ENCODE results near the gene ELFN2. TPM values are rescaled to one million over a fixed set of nuclear protein-coding genes. Genes with fewer than 3 reads are reported as not detected.
"Not testable (repeated sequence)": the region's sequence is repeated elsewhere in the genome, so short reads cannot be mapped to it uniquely, and the experiment has no call there.

The ELFN2 gene, protein sequence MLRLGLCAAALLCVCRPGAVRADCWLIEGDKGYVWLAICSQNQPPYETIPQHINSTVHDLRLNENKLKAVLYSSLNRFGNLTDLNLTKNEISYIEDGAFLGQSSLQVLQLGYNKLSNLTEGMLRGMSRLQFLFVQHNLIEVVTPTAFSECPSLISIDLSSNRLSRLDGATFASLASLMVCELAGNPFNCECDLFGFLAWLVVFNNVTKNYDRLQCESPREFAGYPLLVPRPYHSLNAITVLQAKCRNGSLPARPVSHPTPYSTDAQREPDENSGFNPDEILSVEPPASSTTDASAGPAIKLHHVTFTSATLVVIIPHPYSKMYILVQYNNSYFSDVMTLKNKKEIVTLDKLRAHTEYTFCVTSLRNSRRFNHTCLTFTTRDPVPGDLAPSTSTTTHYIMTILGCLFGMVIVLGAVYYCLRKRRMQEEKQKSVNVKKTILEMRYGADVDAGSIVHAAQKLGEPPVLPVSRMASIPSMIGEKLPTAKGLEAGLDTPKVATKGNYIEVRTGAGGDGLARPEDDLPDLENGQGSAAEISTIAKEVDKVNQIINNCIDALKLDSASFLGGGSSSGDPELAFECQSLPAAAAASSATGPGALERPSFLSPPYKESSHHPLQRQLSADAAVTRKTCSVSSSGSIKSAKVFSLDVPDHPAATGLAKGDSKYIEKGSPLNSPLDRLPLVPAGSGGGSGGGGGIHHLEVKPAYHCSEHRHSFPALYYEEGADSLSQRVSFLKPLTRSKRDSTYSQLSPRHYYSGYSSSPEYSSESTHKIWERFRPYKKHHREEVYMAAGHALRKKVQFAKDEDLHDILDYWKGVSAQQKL
- total RNA-seq, result under 1 TPM; 0.19 to 0.25 TPM

DNA sequence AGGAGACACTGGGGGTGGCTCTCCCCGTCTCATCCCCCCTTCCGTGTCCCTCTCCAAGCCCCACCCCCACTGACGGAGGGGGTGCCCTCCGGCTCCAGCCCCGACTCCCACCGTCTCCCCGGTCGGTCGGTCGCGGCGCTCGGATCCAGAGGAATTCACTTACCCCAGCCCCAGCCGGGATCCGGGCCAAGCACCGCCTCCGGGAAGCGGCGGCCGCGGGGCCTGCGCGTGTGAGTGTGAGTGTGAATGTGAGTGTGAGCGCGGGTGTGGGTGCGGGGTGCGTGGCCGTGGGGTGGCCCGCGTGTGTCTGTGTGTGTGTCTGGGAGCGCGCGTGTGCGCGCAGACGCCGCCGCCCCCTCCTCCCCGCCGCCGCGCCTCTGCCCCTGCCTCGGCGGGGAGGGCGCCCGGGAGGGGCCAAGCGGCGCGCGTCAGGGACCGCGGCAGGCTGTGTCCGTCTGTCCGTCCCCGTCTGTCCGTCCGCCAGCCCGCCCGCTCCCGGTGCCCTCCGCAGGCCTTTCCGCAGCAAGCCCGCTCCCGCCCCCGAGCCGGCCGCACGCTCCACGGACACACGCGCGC, at the start of gene ELFN2:
Gene ELFN2 (minus strand): TSS at position 345 of the 576 bp plus-strand sequence. CDS start 51,945 bp downstream, outside the sequence.
- Mint-ChIP-seq H3K27ac (no peak within 1 kb of the TSS), H3K27me3 (peaks cover 50% of the 10 kb centered on the region), H3K4me1 (peaks cover 11% of the 10 kb centered on the region), H3K36me3 (ENCODE audit: low read depth) (no peaks in the 10 kb centered on the region), H3K4me3 (no peak within 1 kb of the TSS), H3K9me3 (ENCODE audit: low read depth) (no peaks in the 10 kb centered on the region)
- ATAC-seq (no peak), DNase-seq (no peak)
- ChIA-PET CTCF (interaction anchor here (1.2 to 1.9 kb wide), 2 partner anchors 11 to 17 kb away, joined by 3 to 8 read pairs; no protein-coding TSS in a partner anchor), POLR2A (no interaction called here)
- intact Hi-C loops (cut with DNase I, micrococcal nuclease), result loop anchor here (5.0 kb wide), 2 partner anchors 95 to 160 kb away; no protein-coding TSS in a partner anchor

DNA sequence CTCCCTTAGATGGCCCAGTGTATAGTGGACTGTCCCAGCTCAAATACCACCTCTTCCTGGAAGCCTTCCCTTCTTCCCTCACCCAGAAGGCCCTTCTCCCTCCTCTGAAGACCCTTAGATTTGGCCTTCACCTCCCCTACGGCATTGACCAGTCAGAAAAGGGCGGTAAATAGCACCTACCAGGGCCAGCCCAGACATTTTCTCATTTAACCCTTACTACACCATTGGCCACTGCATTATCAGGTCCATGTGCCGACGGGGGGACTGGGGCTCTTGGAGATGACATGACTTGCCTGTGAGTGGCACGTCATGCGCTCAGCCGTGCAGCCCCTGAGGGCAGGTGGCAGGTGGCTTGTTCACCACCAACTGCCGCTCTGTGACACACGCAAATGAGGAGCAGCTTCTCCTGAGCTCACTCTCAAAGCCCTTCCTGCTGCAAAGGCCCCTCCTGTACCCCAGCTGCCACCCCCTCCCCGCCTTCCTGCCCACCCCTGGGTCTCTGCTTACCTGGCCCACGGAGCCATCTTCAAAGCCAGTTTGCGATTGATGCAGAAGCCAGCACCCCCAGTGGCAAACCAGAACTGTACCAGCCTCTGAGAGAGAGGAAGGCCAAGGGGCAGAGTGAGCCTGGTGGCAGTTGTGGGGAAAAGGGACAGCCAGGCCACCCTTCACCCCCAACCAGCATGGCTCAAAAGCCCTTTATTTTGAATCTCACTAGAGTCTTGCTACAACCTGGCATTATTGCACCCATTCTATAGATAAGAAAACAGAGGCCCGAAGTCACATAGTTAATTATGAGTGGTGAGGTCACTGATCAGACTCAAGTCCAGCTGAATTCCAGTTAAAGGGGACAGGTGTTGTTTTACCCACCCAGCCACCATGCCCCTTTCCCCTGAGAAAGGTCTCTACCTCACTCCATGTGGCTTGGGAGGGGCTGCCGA, 49.4 kb upstream of the ELFN2 start:
- peaks cover 47% of the 10 kb centered on the region for H3K36me3 Mint-ChIP-seq (ENCODE audit: low read depth)
- H3K4me3 Mint-ChIP-seq, result no peak overlapping the region
- intact Hi-C loops (cut with DNase I, micrococcal nuclease), result no loop called here
- no peaks in the 10 kb centered on the region for H3K27me3 Mint-ChIP-seq
- no peak for ATAC-seq
- H3K9me3 Mint-ChIP-seq (ENCODE audit: low read depth), result no peaks in the 10 kb centered on the region
- CTCF ChIA-PET, result no interaction called here
- H3K27ac Mint-ChIP-seq, result no peak overlapping the region
- DNase-seq, result no peak
- POLR2A ChIA-PET, result no interaction called here
- peaks cover 7% of the 10 kb centered on the region for H3K4me1 Mint-ChIP-seq

DNA sequence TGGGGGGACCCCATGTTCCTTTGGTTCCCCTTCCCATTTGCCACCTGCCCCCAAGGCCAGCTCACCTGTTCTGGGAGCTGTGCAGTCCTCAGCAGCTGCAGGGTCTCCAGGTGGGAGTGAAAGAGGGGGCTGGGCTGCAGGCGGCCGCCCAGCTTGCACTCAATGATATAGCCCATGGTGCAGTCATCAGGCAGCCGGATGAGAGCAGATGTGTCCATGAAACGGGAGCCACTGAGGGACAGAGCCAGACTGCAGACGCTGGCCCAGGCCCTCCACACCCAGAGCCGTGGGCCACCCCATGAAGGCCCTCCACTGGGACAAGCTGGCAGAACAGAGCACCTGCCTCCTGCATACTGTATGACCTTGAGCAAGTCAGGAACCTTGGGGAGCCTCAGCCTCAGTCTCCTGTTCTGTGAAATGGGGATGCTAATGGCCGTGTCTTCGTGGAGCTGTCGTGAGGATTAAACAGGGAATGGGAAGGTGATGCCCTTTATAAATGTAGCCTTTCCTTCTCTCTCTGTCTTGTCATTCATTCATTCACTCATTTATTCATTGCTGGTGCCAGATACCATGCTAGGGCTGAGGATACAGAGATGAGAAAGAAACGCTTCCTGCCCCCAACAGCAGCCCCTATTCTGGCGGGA, 47.3 kb upstream of the ELFN2 start:
- H3K4me3 Mint-ChIP-seq, result no peak overlapping the region
- no peak overlapping the region for H3K27ac Mint-ChIP-seq
- intact Hi-C loops (cut with DNase I, micrococcal nuclease), result no loop called here
- no peaks in the 10 kb centered on the region for H3K9me3 Mint-ChIP-seq (ENCODE audit: low read depth)
- H3K4me1 Mint-ChIP-seq, result no peaks in the 10 kb centered on the region
- ChIA-PET POLR2A (no interaction called here), CTCF (interaction anchor here (0.5 to 1.4 kb wide), 2 partner anchors 24 to 55 kb away, joined by 3 read pairs; no protein-coding TSS in a partner anchor)
- ATAC-seq (no peak), DNase-seq (no peak)
- peaks cover 51% of the 10 kb centered on the region for H3K36me3 Mint-ChIP-seq (ENCODE audit: low read depth)
- no peaks in the 10 kb centered on the region for H3K27me3 Mint-ChIP-seq

DNA sequence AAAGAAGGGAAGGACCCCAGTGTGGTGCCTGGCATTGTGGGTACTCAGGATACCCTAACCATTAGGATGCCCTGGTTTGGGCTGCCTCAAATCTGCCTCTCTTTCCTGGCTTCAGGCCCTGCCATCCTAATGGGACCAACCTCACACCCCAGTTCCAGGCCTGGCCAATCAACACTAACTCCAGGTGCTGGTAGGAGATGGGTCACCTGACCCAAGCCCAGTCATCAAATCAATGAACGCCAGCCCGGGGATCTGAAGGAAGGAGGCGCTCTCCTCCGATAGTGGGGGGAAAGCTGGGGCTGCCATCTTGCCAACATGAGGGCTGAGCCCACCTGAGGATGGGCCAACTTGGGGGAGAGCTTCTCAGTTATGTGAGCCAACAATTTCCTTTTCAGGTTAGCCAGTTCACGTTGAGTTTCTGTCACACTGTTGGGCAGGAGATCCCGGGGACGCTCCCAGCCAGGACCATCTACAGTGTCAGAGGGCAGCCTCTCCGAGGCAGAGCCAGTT, 46.2 kb upstream of the ELFN2 start:
- Mint-ChIP-seq H3K27ac (no peak overlapping the region), H3K9me3 (ENCODE audit: low read depth) (no peaks in the 10 kb centered on the region), H3K27me3 (no peaks in the 10 kb centered on the region), H3K36me3 (ENCODE audit: low read depth) (peaks cover 59% of the 10 kb centered on the region), H3K4me3 (no peak overlapping the region), H3K4me1 (no peaks in the 10 kb centered on the region)
- POLR2A ChIA-PET, result no interaction called here
- CTCF ChIA-PET, result interaction anchor here (1.1 to 2.6 kb wide), 4 partner anchors 8 to 93 kb away, joined by 4 to 16 read pairs (median 8); no protein-coding TSS in a partner anchor
- ATAC-seq (no peak), DNase-seq (no peak)
- intact Hi-C loops (cut with DNase I, micrococcal nuclease), result no loop called here

DNA sequence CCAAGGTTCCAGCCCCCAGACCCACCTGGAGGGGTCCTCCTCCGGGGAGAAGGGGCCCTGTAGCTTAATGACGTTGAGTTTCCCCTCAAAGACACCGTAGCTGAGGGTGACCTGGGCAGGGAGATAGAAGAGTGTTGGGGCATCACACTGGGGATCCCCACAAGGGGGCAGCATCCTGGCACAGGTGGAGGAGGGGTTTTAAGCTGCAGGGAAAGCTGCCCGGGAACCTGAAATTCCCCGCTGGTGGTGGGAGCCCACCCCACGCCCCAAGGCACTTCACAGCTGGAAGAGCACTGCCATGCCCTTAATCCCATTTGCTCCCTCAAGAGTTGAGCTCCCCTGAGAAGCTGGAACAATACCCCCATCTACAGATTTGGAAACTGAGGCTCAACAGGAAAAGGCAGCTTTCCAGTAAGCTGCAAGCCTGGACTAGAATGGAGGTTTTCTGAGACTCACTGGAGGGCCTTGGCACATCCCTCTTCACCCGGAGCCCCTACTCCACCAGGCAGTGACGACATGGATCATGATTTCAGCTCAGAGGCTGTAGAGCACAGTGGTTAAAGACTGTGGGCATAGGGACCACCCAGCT, 45.2 kb upstream of the ELFN2 start:
- DNase-seq, result peak; percentile 67
- intact Hi-C loops (cut with DNase I, micrococcal nuclease), result loop anchor here (1.0 kb wide), 1 partner anchor 26 kb away; no protein-coding TSS in a partner anchor
- ATAC-seq, result no peak
- Mint-ChIP-seq H3K4me1 (no peaks in the 10 kb centered on the region), H3K4me3 (no peak overlapping the region), H3K9me3 (ENCODE audit: low read depth) (no peaks in the 10 kb centered on the region), H3K36me3 (ENCODE audit: low read depth) (peaks cover 57% of the 10 kb centered on the region), H3K27me3 (no peaks in the 10 kb centered on the region), H3K27ac (no peak overlapping the region)
- ChIA-PET POLR2A (no interaction called here), CTCF (interaction anchor here (0.6 to 2.6 kb wide), 16 partner anchors 9 to 697 kb away, joined by 3 to 16 read pairs (median 4); no protein-coding TSS in a partner anchor)

DNA sequence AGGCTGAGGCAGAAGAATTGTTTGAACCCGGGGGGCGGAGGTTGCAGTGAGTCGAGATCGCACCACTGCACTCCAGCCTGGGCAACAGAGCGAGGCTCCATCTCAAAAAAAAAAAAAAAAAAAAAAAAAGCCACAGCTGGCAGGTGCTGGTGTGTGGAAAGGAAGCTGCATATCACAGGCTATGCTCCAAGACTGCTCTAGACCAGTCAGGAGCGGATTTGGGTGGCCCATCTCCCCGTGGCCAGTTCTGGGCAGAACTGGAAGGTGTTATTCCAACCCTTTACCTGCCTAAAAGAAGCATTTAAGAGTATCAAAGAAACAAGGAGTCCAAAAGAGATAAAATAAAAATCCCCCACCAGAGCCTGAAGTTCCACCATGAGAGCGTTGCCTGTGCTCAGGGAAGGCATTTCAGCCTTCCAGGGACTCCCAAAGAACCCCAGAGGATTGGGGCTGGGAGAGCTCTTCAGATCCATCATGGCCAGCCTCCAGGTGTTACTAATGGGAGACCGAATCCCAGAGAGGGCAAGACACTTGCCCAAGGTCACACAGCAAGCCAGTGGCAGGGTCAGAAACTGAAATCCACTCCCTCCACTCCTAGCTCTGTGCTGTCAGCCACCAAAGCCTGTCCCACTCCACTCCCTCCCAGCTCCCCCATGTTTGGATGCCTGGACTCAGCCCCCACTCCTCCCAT, 44.6 kb upstream of the ELFN2 start:
- intact Hi-C loops (cut with DNase I, micrococcal nuclease), result loop anchor here (1.0 kb wide), 1 partner anchor 26 kb away; no protein-coding TSS in a partner anchor
- Mint-ChIP-seq H3K27ac (no peak overlapping the region), H3K27me3 (no peaks in the 10 kb centered on the region)

DNA sequence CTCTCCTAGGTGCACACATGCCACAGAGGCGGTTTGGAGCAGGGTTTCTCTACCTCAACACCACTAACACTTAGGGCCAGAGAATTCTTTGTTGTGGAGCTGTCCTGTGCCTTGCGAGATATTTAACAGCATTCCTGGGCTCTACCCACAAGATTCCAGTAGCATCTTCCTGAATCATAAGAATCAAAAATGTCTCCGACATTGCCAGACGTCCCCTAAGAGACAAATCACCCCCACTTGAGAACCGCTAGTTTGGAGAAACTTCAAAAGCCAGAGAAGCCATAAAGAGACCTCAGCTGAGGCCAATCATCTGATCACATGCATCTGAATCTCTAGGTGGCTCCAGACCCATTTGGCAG, 42.8 kb upstream of the ELFN2 start:
- ChIA-PET POLR2A (interaction anchor here (0.5 kb wide), 1 partner anchor 9 kb away, joined by 6 read pairs; no protein-coding TSS in a partner anchor), CTCF (interaction anchor here (0.7 to 0.8 kb wide), 3 partner anchors 40 to 127 kb away, joined by 3 read pairs; no protein-coding TSS in a partner anchor)
- ATAC-seq, result no peak
- Mint-ChIP-seq H3K36me3 (ENCODE audit: low read depth) (peaks cover 53% of the 10 kb centered on the region), H3K27me3 (no peaks in the 10 kb centered on the region), H3K4me1 (no peaks in the 10 kb centered on the region), H3K9me3 (ENCODE audit: low read depth) (no peaks in the 10 kb centered on the region), H3K27ac (no peak overlapping the region), H3K4me3 (no peak overlapping the region)
- intact Hi-C loops (cut with DNase I, micrococcal nuclease), result no loop called here
- no peak for DNase-seq

More for the DNA sequence above, 44.6 kb upstream of the ELFN2 start:
- ATAC-seq (no peak), DNase-seq (no peak)
- no peaks in the 10 kb centered on the region for H3K4me1 Mint-ChIP-seq
- no peak overlapping the region for H3K4me3 Mint-ChIP-seq
- peaks cover 51% of the 10 kb centered on the region for H3K36me3 Mint-ChIP-seq (ENCODE audit: low read depth)
- CTCF ChIA-PET, result interaction anchor here (0.6 to 2.6 kb wide), 18 partner anchors 9 to 696 kb away, joined by 3 to 16 read pairs (median 4); no protein-coding TSS in a partner anchor
- no peaks in the 10 kb centered on the region for H3K9me3 Mint-ChIP-seq (ENCODE audit: low read depth)
- POLR2A ChIA-PET, result no interaction called here

DNA sequence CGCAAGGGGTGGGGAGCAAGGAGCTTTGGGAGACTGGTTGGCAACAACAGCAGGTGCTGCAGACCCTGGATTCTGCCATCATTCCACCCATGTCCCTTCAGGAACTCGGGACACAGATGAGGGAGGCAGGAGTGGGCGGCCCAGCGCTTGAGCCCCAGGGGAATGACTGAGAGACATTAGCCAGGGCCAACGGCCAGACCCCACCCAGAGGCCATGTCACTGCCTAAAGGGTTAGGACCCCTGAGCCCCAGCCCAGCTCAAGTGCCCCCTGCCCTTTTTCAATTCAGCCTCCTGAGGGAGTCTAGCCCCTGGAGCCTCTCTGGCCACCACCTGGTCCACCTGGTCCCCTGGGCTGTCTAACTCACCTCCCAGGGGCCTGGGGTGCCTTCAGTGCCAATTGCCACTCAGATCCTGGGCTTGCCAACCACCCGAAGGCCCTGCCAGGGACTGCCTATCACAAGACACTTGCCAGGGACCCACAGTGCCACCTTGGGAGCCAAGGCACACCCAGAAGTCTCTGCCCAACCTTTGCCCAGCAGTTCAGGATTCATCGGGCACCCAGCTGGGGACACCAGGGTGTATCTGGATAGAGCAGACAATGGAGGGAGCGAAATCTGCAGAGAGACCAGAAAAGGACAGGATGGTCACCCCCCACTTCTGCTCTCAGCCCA, 42.3 kb upstream of the ELFN2 start:
- peaks cover 1% of the 10 kb centered on the region for H3K4me1 Mint-ChIP-seq
- peaks cover 49% of the 10 kb centered on the region for H3K36me3 Mint-ChIP-seq (ENCODE audit: low read depth)
- no peak for ATAC-seq
- H3K9me3 Mint-ChIP-seq (ENCODE audit: low read depth), result no peaks in the 10 kb centered on the region
- CTCF ChIA-PET, result interaction anchor here (0.7 to 0.8 kb wide), 2 partner anchors 70 to 127 kb away, joined by 3 read pairs; no protein-coding TSS in a partner anchor
- POLR2A ChIA-PET, result no interaction called here
- H3K27ac Mint-ChIP-seq, result no peak overlapping the region
- intact Hi-C loops (cut with DNase I, micrococcal nuclease), result no loop called here
- no peak overlapping the region for H3K4me3 Mint-ChIP-seq
- no peaks in the 10 kb centered on the region for H3K27me3 Mint-ChIP-seq
- no peak for DNase-seq

DNA sequence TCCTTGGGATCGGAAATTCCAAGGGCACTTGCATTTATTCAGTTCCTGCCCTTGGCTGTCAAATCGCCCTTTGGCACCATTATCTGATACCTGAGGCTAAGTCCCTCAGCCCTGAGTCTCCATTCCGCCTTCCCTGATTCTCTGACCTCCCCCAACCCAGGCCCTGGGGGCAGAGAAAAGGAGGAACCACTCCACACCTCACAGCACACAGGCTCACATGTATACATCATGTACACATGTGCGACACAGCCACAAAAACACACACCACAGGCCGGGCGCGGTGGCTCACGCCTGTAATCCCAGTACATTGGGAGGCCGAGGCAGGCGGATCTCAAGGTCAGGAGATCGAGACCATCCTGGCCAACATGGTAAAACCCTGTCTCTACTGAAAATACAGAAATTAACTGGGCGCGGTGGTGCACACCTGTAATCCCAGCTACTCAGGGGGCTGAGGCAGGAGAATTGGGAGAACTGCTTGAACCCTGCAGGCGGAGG, 41.0 kb upstream of the ELFN2 start:
- POLR2A ChIA-PET, H3K27me3 Mint-ChIP-seq: not testable (repeated sequence)
- peak overlapping the region; percentile 32 for H3K27ac Mint-ChIP-seq

More for the DNA sequence above, 41.0 kb upstream of the ELFN2 start:
- DNase-seq; H3K9me3 Mint-ChIP-seq (ENCODE audit: low read depth); ATAC-seq; H3K4me3 Mint-ChIP-seq; intact Hi-C loops (cut with DNase I, micrococcal nuclease); H3K4me1 Mint-ChIP-seq; CTCF ChIA-PET: not testable (repeated sequence)
- H3K36me3 Mint-ChIP-seq (ENCODE audit: low read depth), result peaks cover 44% of the 10 kb centered on the region
